GM23338 (cell line): Measurements from ENCODE around the gene KIF24. TPM values are rescaled to one million over a fixed set of nuclear protein-coding genes. Genes with fewer than 3 reads are reported as not detected.

Experiments
- ATAC-seq: fragments of 200-7000 bp; cut with Tn5 transposase; 3 replicates; pipeline ENCODE4 v1.9.1; 2020
- DNase-seq: peaks from one replicate; pipeline ENCODE4 v3.0.0-alpha.2; 2015; ENCODE audit warnings: low spot score
- H2AFZ ChIP-seq: fragments of 200-600 bp; sonication (generic); 2 replicates; pipeline ENCODE4 v1.8.0; 2016; ENCODE audit warnings: antibody characterized with exemption, mild to moderate bottlenecking, moderate library complexity
- H3F3A ChIP-seq: fragments of 200-600 bp; sonication (generic); replicated peaks from 2 replicates; pipeline ENCODE4 v1.8.0; 2017; ENCODE audit warnings: antibody characterized with exemption, mixed run types, low read depth
- H3K27ac ChIP-seq: fragments of 200-600 bp; sonication (generic); 2 replicates; pipeline ENCODE4 v1.6.1; 2016; ENCODE audit warnings: low read depth
- H3K27me3 ChIP-seq: fragments of 200-600 bp; sonication (generic); 2 replicates; pipeline ENCODE4 v1.8.0; 2016; ENCODE audit warnings: mild to moderate bottlenecking, mixed run types, moderate library complexity; ENCODE audit not compliant: insufficient read depth
- H3K36me3 ChIP-seq: fragments of 200-600 bp; sonication (generic); 2 replicates; pipeline ENCODE4 v1.8.0; 2016; ENCODE audit warnings: mild to moderate bottlenecking; ENCODE audit not compliant: insufficient read depth
- H3K4me1 ChIP-seq: fragments of 200-600 bp; sonication (generic); 2 replicates; pipeline ENCODE4 v1.8.0; 2016; ENCODE audit warnings: mild to moderate bottlenecking, moderate library complexity; ENCODE audit not compliant: insufficient read depth
- H3K4me2 ChIP-seq: fragments of 200-600 bp; sonication (generic); 2 replicates; pipeline ENCODE4 v1.7.1; 2017; ENCODE audit warnings: mixed run types
- H3K4me3 ChIP-seq: fragments of 200-600 bp; sonication (generic); 2 replicates; pipeline ENCODE4 v1.6.1; 2016; ENCODE audit warnings: mixed run types
- H3K79me2 ChIP-seq: fragments of 200-600 bp; sonication (generic); replicated peaks from 2 replicates; pipeline ENCODE4 v1.8.0; 2017; ENCODE audit warnings: mild to moderate bottlenecking; ENCODE audit not compliant: insufficient read depth
- H3K9me2 ChIP-seq: fragments of 200-600 bp; sonication (generic); 2 replicates; pipeline ENCODE4 v1.8.0; 2017; ENCODE audit not compliant: insufficient read depth
- H4K20me1 ChIP-seq: fragments of 200-600 bp; sonication (generic); replicated peaks from 2 replicates; pipeline ENCODE4 v1.8.0; 2017; ENCODE audit warnings: mild to moderate bottlenecking; ENCODE audit not compliant: insufficient read depth
- H3K27ac Mint-ChIP-seq: 2 replicates; pipeline ENCODE4 v1.8.0; 2020; ENCODE audit warnings: inconsistent platforms, mild to moderate bottlenecking, moderate library complexity, mixed read lengths
- H3K27me3 Mint-ChIP-seq: 3 replicates; pipeline ENCODE4 v1.8.0; 2022; ENCODE audit warnings: low read depth, mild to moderate bottlenecking, moderate library complexity, mixed read lengths, inconsistent platforms; ENCODE audit not compliant: insufficient read depth, poor library complexity
- H3K36me3 Mint-ChIP-seq: 3 replicates; pipeline ENCODE4 v1.8.0; 2021; ENCODE audit warnings: low read depth, mild to moderate bottlenecking, inconsistent platforms, moderate library complexity, mixed read lengths
- H3K4me1 Mint-ChIP-seq: 3 replicates; pipeline ENCODE4 v1.8.0; 2020; ENCODE audit warnings: mild to moderate bottlenecking, inconsistent platforms, mixed read lengths
- H3K4me3 Mint-ChIP-seq: 3 replicates; pipeline ENCODE4 v1.8.0; 2021; ENCODE audit warnings: moderate library complexity, mild to moderate bottlenecking, inconsistent platforms, mixed read lengths
- H3K9me3 Mint-ChIP-seq: 3 replicates; pipeline ENCODE4 v1.8.0; 2020; ENCODE audit warnings: moderate library complexity, mild to moderate bottlenecking, inconsistent platforms, mixed read lengths
- CREB1 ChIP-seq: fragments of 250-450 bp; sonication (Bioruptor Pico); IDR thresholded peaks from 2 replicates; pipeline ENCODE4 v1.5.0; 2020; ENCODE audit warnings: low read depth, mild to moderate bottlenecking, moderate library complexity
- CTCF ChIP-seq, 2 experiments: fragments of 200-600 bp in 1 of 2; sonication (generic) in 1 of 2; conservative IDR thresholded peaks; 2 replicates each; pipeline versions ENCODE4 v1.5.1 to v1.6.1; 2016 to 2017; ENCODE audit warnings: antibody characterized with exemption in 2 of 2, low read depth in 2 of 2, mild to moderate bottlenecking in 2 of 2, moderate library complexity in 1 of 2
- EZH2 ChIP-seq: fragments of 200-600 bp; sonication (generic); IDR thresholded peaks from one replicate; pipeline ENCODE4 v1.8.0; 2017; ENCODE audit warnings: antibody characterized with exemption, mild to moderate bottlenecking, low read depth; ENCODE audit not compliant: unreplicated experiment
- EZH2phosphoT487 ChIP-seq: fragments of 200-600 bp; sonication (generic); IDR thresholded peaks from one replicate; pipeline ENCODE4 v1.8.1; 2018; ENCODE audit warnings: antibody characterized with exemption; ENCODE audit not compliant: unreplicated experiment
- NANOG ChIP-seq: IDR thresholded peaks from 2 replicates; pipeline ENCODE4 v1.6.1; 2016; ENCODE audit warnings: antibody characterized with exemption, borderline replicate concordance
- POLR2AphosphoS5 ChIP-seq: IDR thresholded peaks from 2 replicates; pipeline ENCODE4 v1.6.1; 2016; ENCODE audit warnings: antibody characterized with exemption, low read depth
- STAT1 ChIP-seq: IDR thresholded peaks from one replicate; pipeline ENCODE4 v1.6.1; 2016; ENCODE audit warnings: antibody characterized with exemption; ENCODE audit not compliant: unreplicated experiment
- ZNF331 ChIP-seq: fragments of 250-450 bp; sonication (Bioruptor Pico); IDR thresholded peaks from 2 replicates; pipeline ENCODE4 v1.5.0; 2020; ENCODE audit warnings: low read depth, mild to moderate bottlenecking, moderate library complexity
- polyA plus RNA-seq: library from polyadenylated mRNA; unstranded; fragments of >200 nt; fragmentation: Nextera tagmentation; extraction: Ambion mirVana; gene quantifications from 2 replicates; pipeline ENCODE4 v1.2.1, GENCODE V29; 2016
- total RNA-seq: library from RNA; depleted of rRNA; stranded (reverse); fragments of >200 nt; shearing (Covaris generic); gene quantifications from 2 replicates; pipeline ENCODE4 v1.2.3, GENCODE V29; 2014

The KIF24 gene
- total and polyA plus RNA-seq, 2 experiments from 2014 or later: 1.3 to 4.4 TPM

- H3K4me3 Mint-ChIP-seq: no peak overlapping the region; the same call in 2 of the 3 replicates
- peaks cover 31% of the 10 kb centered on the region for H3K4me1 Mint-ChIP-seq
Observed at GRCh38 chr9:34332076-34332964, 3.3 kb upstream of the KIF24 start.

GRCh38 chr9:34331196-34331595, 2.1 kb upstream of the KIF24 start:
- Histone ChIP-seq H3K79me2 (no peaks in the 10 kb centered on the region; the same call in 1 of the 2 replicates), H3K9me2 (no peaks in the 10 kb centered on the region), H4K20me1 (no peaks in the 10 kb centered on the region; the same call in 1 of the 2 replicates), H3K36me3 (no peaks in the 10 kb centered on the region), H3K4me2 (no peak overlapping the region), H3K27ac (no peak overlapping the region), H2AFZ (no peak overlapping the region), H3F3A (peaks cover 7% of the 10 kb centered on the region; the same call in 1 of the 2 replicates), H3K4me1 (peaks cover 25% of the 10 kb centered on the region), H3K4me3 (no peak overlapping the region), H3K27me3 (no peaks in the 10 kb centered on the region)
- ATAC-seq (no peak), DNase-seq (no peak)
- Mint-ChIP-seq H3K4me3 (no peak overlapping the region), H3K4me1 (peaks cover 37% of the 10 kb centered on the region), H3K36me3 (no peaks in the 10 kb centered on the region), H3K9me3 (no peaks in the 10 kb centered on the region), H3K27me3 (peaks cover 15% of the 10 kb centered on the region), H3K27ac (no peak overlapping the region)
- no peak for TF ChIP-seq CREB1 (CRISPR knock-in tag)
- TF ChIP-seq ZNF331 (CRISPR knock-in tag): no peak
- no peak for TF ChIP-seq EZH2phosphoT487
- TF ChIP-seq EZH2: no peak
- TF ChIP-seq POLR2AphosphoS5: no peak
- no peak for TF ChIP-seq STAT1
- no peak for TF ChIP-seq NANOG
- TF ChIP-seq CTCF (conservative IDR thresholded peaks at IDR 0.05; ENCODE audit: low read depth in 2 of 2): no peak

More at GRCh38 chr9:34332076-34332964, 3.3 kb upstream of the KIF24 start:
- Histone ChIP-seq H3K4me3 (no peak overlapping the region), H3F3A (peaks cover 7% of the 10 kb centered on the region; the same call in 1 of the 2 replicates), H3K27me3 (no peaks in the 10 kb centered on the region), H4K20me1 (no peaks in the 10 kb centered on the region; the same call in 1 of the 2 replicates), H3K4me2 (no peak overlapping the region; the same call in 1 of the 2 replicates), H2AFZ (no peak overlapping the region), H3K36me3 (no peaks in the 10 kb centered on the region), H3K79me2 (peaks cover 5% of the 10 kb centered on the region; the same call in 1 of the 2 replicates), H3K27ac (no peak overlapping the region), H3K4me1 (peaks cover 25% of the 10 kb centered on the region), H3K9me2 (no peaks in the 10 kb centered on the region)
- no peak overlapping the region for H3K27ac Mint-ChIP-seq
- ATAC-seq (no peak), DNase-seq (peak; percentile 60)
- H3K27me3 Mint-ChIP-seq: peaks cover 15% of the 10 kb centered on the region
- TF ChIP-seq CTCF (conservative IDR thresholded peaks at IDR 0.05; ENCODE audit: low read depth in 2 of 2) (peak; percentile 59 to 72), EZH2 (no peak)
- no peaks in the 10 kb centered on the region for H3K36me3 Mint-ChIP-seq
- H3K9me3 Mint-ChIP-seq: no peaks in the 10 kb centered on the region
